Body of pancreas (tissue), 4 donors: ENCODE measurements around the gene PLEKHD1. TPM values are rescaled to one million over a fixed set of nuclear protein-coding genes. Genes with fewer than 3 reads are reported as not detected.

Experiments used
- ATAC-seq: fragments of 150-250 bp; one replicate; pipeline ENCODE4 v1.9.1; 2016
- DNase-seq, 4 donors: peaks; one replicate each; pipeline ENCODE4 v3.0.0-alpha.2; 2019
- H3K27ac ChIP-seq, 4 donors: fragments of 200-600 bp; sonication (generic); 1 replicate in 3 of 4; 2 replicates in 1 of 4; pipeline versions ENCODE4 v1.5.1 to v1.6.1; 2016 to 2019; ENCODE audit warnings: mild to moderate bottlenecking in 1 of 4, mixed read lengths in 1 of 4, moderate library complexity in 1 of 4
- H3K27me3 ChIP-seq, 2 donors: fragments of 200-600 bp; sonication (generic); one replicate each; pipeline ENCODE4 v1.6.0; 2016; ENCODE audit warnings: mild to moderate bottlenecking in 1 of 2
- H3K36me3 ChIP-seq, 2 donors: fragments of 200-600 bp; sonication (generic); replicated peaks in 1 of 2; 2 replicates each; pipeline ENCODE4 v1.5.1; 2016; ENCODE audit warnings: low read depth in 2 of 2; ENCODE audit not compliant: insufficient read depth in 1 of 2
- H3K4me1 ChIP-seq: fragments of 200-600 bp; sonication (generic); one replicate; pipeline ENCODE4 v1.6.0; 2016
- H3K4me3 ChIP-seq, 2 donors: fragments of 200-600 bp; sonication (generic); 1 replicate in 1 of 2; 2 replicates in 1 of 2; pipeline ENCODE4 v1.5.1; 2016 to 2019
- H3K9me3 ChIP-seq, 3 donors: fragments of 200-600 bp; sonication (generic); 1 replicate in 2 of 3; 2 replicates in 1 of 3; pipeline ENCODE4 v1.5.1; 2016
- CTCF ChIP-seq, 7 experiments: fragments of 450-650 bp in 4 of 7; fragments of 200-600 bp in 3 of 7; sonication (generic) in 3 of 7; IDR thresholded peaks; one replicate each; pipeline ENCODE4 v1.5.1; 2016 to 2019; ENCODE audit warnings: antibody characterized with exemption in 7 of 7
- POLR2A ChIP-seq, 3 donors: fragments of 450-650 bp; IDR thresholded peaks; one replicate each; pipeline ENCODE4 v1.6.1; 2016; ENCODE audit warnings: antibody characterized with exemption in 3 of 3, mild to moderate bottlenecking in 2 of 3
- WGBS, 2 donors: methylation state at CpG; one replicate each; pipeline ENCODE4 v1.1.5; 2017; 5-methylcytosine and 5-hydroxymethylcytosine counted together
- intact Hi-C: fragments of 100-400 bp; cut with DNase I; formaldehyde crosslinking; loops from one replicate; pipeline ENCODE4 v1.15.1; 2023
- total RNA-seq, 2 donors: library from RNA; depleted of rRNA; stranded (reverse); fragments of >200 nt; gene quantifications; one replicate each; pipeline ENCODE4 v1.1.0, GENCODE V29; 2016

The PLEKHD1 gene
- total RNA-seq, 2 donors from 2014 or later: under 0.01 to 2.0 TPM

DNA sequence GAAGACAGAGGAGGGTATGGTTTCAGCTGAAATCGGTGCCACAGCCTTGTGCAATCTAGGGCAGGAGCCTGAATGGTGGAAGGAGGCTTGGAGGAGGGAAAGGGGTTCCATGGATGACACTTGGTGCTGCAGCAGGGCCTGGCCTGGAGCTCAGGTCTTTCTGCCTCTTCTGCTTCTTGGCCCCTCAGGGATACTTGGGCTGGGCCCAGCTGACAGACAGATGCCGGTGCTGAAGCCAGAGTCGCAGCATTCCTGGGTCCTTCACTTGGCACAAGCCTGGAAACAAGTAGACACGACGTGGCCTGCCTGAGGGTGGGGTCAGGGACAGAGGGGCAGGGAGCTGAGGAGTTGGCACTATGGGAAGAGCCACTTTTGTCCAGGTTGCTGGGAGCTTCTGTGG is 4.4 kb upstream of the PLEKHD1 start:
- 80 to 93% methylated on average over 2 to 5 of the region's 5 CpGs for WGBS, 2 donors
- Histone ChIP-seq H3K27me3 (peaks cover 0 to 6% of the 10 kb centered on the region in 2 donors), H3K36me3 (no peaks in the 10 kb centered on the region), H3K9me3 (no peaks in the 10 kb centered on the region), H3K4me1 (peaks cover 17% of the 10 kb centered on the region), H3K27ac (no peak overlapping the region), H3K4me3 (no peak overlapping the region)
- DNase-seq (no peak), ATAC-seq (no peak)
- intact Hi-C loops: no loop called here
- TF ChIP-seq POLR2A (IDR thresholded peaks at IDR 0.05) (no peak), CTCF (IDR thresholded peaks at IDR 0.05) (no peak)

DNA sequence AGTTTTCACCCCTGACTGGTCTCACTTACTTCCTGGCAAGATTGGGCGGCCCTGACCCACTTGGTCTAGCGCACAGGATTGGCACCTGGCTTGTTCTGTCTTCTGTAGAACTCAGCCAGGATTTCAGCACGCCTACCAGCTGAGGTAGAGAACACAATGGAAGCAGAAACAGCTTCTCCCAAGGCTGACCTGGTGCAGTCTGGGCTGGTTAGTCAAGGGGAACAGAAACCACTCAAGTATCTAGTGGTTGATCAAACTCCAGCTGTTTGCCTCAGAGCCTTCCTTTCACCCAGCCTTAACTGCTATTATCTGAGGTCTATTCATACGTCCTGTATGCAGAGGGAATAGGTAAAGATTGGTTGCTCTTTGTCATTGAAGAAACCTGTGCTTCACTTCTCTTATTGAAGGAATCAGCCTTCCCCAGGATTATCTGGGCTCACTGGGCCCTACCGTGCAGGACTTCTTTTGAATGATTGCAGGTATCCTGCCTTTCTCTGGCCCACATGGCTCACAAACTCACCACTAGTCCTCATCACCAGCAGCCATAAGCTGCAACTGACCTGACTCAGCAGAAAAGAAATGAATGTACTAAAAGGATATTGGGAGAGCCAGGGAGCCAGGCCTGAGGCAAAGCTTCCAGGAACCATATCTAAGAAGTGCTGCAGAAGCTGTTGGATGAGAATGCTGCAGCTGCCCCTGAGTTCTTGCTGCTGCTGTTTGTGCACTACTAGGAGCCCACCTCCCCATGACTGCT is 2.5 kb upstream of the PLEKHD1 start:
- Histone ChIP-seq H3K9me3 (no peaks in the 10 kb centered on the region), H3K4me1 (peaks cover 17% of the 10 kb centered on the region), H3K36me3 (no peaks in the 10 kb centered on the region), H3K4me3 (no peak overlapping the region), H3K27me3 (peaks cover 0 to 9% of the 10 kb centered on the region in 2 donors), H3K27ac (no peak overlapping the region)
- WGBS, 2 donors: 74 to 76% methylated on average over 5 of the region's 5 CpGs
- intact Hi-C loops: no loop called here
- no peak for ATAC-seq
- DNase-seq: no peak
- TF ChIP-seq CTCF (IDR thresholded peaks at IDR 0.05): no peak
- no peak for TF ChIP-seq POLR2A (IDR thresholded peaks at IDR 0.05)

DNA sequence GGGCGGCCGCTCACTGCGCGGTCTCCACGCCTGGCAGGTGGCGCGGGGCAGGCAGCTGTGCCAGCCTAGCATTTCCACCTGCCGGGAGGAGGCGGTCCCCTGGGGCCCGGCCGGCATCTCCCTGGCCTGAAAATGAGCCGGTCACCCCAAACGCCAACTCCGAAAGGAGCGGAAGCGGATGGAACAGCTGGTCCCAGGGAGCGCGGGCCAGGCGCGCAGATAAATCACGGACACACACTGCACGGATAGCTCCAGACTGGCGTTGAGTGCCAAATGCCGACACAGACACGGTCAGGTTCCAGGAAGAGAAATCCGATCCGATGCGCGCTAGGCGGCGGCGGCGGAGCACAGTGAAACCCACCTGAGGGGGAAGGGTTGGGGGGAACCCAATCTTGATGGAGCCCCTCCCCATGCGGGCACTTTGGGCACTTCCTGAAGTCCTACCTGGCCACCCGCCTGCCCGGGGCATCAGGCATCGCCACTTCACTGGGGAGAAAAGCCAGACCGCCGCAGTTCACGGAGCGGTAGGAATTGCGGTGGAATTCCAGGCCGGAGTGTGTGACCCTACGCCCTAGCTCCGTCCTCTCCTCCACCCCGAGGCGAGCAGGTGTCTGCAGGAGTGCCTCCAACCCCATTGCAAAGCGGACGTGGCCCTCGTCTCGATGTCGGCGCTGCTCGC is 624 bp upstream of the PLEKHD1 start:
- Histone ChIP-seq H3K27ac (no peak overlapping the region), H3K9me3 (no peaks in the 10 kb centered on the region), H3K36me3 (no peaks in the 10 kb centered on the region), H3K4me1 (peaks cover 17% of the 10 kb centered on the region), H3K4me3 (peak overlapping the region in 1 of 2 donors; percentile 4), H3K27me3 (peaks cover 0 to 9% of the 10 kb centered on the region in 2 donors)
- WGBS, 2 donors: 0 to 1% methylated on average over 4 to 48 of the region's 54 CpGs
- DNase-seq: peak; percentile 17 to 41 (median 20)
- intact Hi-C loops: no loop called here
- peak; percentile 56 for ATAC-seq
- TF ChIP-seq CTCF (IDR thresholded peaks at IDR 0.05) (no peak), POLR2A (IDR thresholded peaks at IDR 0.05) (no peak)

GRCh38 chr14:69485315-69485660 is 760 bp downstream of the PLEKHD1 start:
- intact Hi-C loops: no loop called here
- no peak for ATAC-seq
- Histone ChIP-seq H3K4me1 (peaks cover 17% of the 10 kb centered on the region), H3K27me3 (peaks cover 0 to 9% of the 10 kb centered on the region in 2 donors), H3K27ac (no peak overlapping the region), H3K4me3 (no peak overlapping the region), H3K36me3 (no peaks in the 10 kb centered on the region), H3K9me3 (no peaks in the 10 kb centered on the region)
- no peak for TF ChIP-seq CTCF (IDR thresholded peaks at IDR 0.05)
- TF ChIP-seq POLR2A (IDR thresholded peaks at IDR 0.05): no peak
- no peak for DNase-seq
- WGBS, 2 donors: 39 to 52% methylated on average over 5 to 11 of the region's 11 CpGs
